RWPE2 (cell line): ENCODE results near the gene MMP12.
A peak's percentile ranks its signal among the peaks of the same experiment; 100 is the strongest.

Experiments
- ATAC-seq: fragments of 200-7000 bp; cut with Tn5 transposase; 3 replicates; pipeline ENCODE4 v1.9.1; 2021; ENCODE audit warnings: low read depth
- DNase-seq: peaks from one replicate; pipeline ENCODE4 v3.0.0-alpha.2; 2020; ENCODE audit warnings: low spot score
- H3K27ac ChIP-seq: fragments of 450-650 bp; 2 replicates; pipeline ENCODE4 v1.5.1; 2017; ENCODE audit warnings: mild to moderate bottlenecking; ENCODE audit not compliant: poor library complexity, severe bottlenecking
- H3K27me3 ChIP-seq: fragments of 250-450 bp; sonication (Bioruptor Pico); 2 replicates; pipeline ENCODE4 v1.5.1; 2021; ENCODE audit warnings: mild to moderate bottlenecking, moderate library complexity; ENCODE audit not compliant: insufficient read depth, poor library complexity, severe bottlenecking
- H3K36me3 ChIP-seq: fragments of 250-450 bp; sonication (Bioruptor Pico); 2 replicates; pipeline ENCODE4 v1.5.1; 2020; ENCODE audit warnings: low read depth, mild to moderate bottlenecking, moderate library complexity
- H3K4me1 ChIP-seq: fragments of 250-450 bp; sonication (Bioruptor Pico); 2 replicates; pipeline ENCODE4 v1.5.1; 2021; ENCODE audit warnings: mild to moderate bottlenecking, moderate library complexity; ENCODE audit not compliant: insufficient read depth, poor library complexity, severe bottlenecking
- H3K4me3 ChIP-seq: fragments of 250-450 bp; sonication (Bioruptor Pico); 2 replicates; pipeline ENCODE4 v1.5.1; 2021; ENCODE audit warnings: mild to moderate bottlenecking, moderate library complexity; ENCODE audit not compliant: severe bottlenecking
- H3K9me3 ChIP-seq: fragments of 250-450 bp; sonication (Bioruptor Pico); 2 replicates; pipeline ENCODE4 v1.5.1; 2021; ENCODE audit warnings: mild to moderate bottlenecking, moderate library complexity; ENCODE audit not compliant: severe bottlenecking
- TF ChIP-seq, protein P1 (sequence below): fragments of 450-650 bp; IDR thresholded peaks from one replicate; pipeline ENCODE4 v1.5.1; 2017; ENCODE audit warnings: mild to moderate bottlenecking, moderate library complexity; ENCODE audit not compliant: poor library complexity, severe bottlenecking

MMP12 gene

DNA sequence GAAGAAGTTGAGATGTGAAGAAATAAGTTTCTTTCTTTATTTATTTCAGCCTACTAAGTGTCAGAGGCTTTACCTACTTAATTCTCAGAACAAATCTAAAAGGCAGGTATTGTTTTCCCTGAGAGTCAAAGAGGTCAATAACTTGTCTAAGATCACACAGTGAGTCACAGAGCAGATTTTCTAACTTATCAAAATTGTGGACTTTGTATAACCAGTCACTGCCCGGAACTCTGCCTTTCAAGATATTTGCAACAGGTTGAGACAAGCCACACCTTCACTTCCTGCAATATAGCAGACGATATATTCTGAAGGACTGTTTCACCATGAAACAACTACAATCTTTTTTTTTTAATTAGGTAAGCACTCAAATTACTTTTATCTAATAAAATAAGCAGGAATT lies 20.8 kb downstream of the MMP12 start:
- DNase-seq (no peak), ATAC-seq (peak; percentile 81)
- Histone ChIP-seq H3K9me3 (no peaks in the 10 kb centered on the region), H3K4me3 (no peak overlapping the region), H3K36me3 (no peaks in the 10 kb centered on the region), H3K4me1 (peaks cover 50% of the 10 kb centered on the region), H3K27me3 (no peaks in the 10 kb centered on the region), H3K27ac (peak overlapping the region; percentile 50)
- TF ChIP-seq, protein P1, sequence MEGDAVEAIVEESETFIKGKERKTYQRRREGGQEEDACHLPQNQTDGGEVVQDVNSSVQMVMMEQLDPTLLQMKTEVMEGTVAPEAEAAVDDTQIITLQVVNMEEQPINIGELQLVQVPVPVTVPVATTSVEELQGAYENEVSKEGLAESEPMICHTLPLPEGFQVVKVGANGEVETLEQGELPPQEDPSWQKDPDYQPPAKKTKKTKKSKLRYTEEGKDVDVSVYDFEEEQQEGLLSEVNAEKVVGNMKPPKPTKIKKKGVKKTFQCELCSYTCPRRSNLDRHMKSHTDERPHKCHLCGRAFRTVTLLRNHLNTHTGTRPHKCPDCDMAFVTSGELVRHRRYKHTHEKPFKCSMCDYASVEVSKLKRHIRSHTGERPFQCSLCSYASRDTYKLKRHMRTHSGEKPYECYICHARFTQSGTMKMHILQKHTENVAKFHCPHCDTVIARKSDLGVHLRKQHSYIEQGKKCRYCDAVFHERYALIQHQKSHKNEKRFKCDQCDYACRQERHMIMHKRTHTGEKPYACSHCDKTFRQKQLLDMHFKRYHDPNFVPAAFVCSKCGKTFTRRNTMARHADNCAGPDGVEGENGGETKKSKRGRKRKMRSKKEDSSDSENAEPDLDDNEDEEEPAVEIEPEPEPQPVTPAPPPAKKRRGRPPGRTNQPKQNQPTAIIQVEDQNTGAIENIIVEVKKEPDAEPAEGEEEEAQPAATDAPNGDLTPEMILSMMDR, result no peak

DNA sequence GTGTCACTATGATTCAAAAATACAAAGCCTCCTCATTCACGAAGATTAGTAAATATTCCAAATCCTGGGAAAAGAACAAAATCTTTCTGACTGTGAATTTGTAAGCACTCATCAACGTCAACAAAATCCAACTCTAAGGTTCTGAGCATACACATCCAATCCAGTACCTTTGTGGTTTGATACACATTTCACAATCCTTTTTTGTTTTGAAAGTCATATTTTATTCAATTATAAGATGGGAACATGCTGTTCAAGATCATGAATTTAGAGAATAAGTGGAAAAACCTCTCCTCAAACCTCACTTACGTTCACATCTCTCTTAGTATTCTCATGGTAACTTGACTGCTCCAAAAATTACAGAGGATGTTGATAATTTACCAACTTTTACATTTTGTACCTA lies 21.7 kb downstream of the MMP12 start:
- Histone ChIP-seq H3K36me3 (no peaks in the 10 kb centered on the region), H3K4me3 (no peak overlapping the region), H3K27ac (peak overlapping the region; percentile 50), H3K9me3 (no peaks in the 10 kb centered on the region), H3K4me1 (peaks cover 54% of the 10 kb centered on the region), H3K27me3 (no peaks in the 10 kb centered on the region)
- TF ChIP-seq, protein P1, result no peak
- no peak for DNase-seq
- no peak for ATAC-seq

DNA sequence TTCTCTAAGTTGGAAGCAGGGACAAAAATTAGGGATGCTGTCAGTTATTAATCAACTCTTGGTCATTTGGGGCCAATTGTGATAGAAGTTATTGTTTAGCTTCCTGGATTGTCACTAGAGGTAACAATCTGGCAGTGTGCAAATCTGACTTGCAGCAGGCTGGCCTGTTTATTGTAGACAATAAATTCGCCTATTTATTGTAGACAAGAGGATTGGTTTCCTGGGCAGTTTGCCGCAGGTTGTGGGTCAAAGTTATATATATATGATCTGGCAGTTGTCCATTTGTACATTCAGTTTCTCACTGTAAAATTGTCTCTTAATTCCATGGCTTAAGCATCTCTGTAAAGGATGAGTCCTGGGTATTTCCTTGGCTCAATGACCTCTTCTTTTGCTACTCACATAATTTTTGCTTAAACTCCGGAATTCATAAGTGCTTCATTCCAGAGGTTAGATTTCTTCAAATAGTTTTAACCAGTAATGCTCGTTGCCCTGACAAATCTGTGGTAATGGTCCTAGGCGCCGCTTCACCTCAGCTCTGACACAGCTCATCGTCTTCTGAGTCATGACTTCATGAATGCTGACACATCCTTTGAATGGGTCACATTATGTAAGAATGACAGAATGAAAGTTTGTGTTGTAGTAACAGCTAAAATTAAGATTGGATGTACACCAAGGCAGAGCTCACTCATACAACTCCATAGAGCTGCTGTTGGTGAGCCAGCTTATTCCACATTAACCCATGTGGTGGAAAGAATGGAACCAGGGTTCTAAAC lies 23.6 kb downstream of the MMP12 start:
- no peak overlapping the region for H3K4me3 ChIP-seq
- no peaks in the 10 kb centered on the region for H3K27me3 ChIP-seq
- DNase-seq, result no peak
- peak; percentile 83 for ATAC-seq
- no peaks in the 10 kb centered on the region for H3K9me3 ChIP-seq
- TF ChIP-seq, protein P1, result no peak
- H3K27ac ChIP-seq, result peak overlapping the region; percentile 36
- H3K4me1 ChIP-seq, result peaks cover 56% of the 10 kb centered on the region
- H3K36me3 ChIP-seq, result no peaks in the 10 kb centered on the region

DNA sequence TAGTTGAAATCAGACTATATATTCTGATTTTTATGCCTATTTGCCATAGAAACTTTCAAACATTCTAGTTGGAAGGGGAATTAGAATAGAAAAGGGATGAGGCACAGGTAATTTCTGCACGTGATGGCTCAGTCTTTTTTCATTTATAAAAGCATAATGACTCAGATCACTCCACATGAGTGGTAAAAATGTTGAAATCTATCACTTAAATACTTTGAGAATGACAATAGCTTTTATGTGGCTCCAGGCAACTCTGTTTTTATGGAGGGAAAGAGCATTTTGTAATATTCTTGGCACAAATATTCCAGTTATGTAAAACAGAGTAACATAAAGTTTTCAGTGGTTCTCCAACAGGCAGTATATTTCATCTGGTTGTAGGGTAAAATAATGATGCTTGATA lies 25.5 kb downstream of the MMP12 start:
- H3K36me3 ChIP-seq, result no peaks in the 10 kb centered on the region
- no peak for DNase-seq
- H3K27ac ChIP-seq, result peak overlapping the region; percentile 32
- TF ChIP-seq, protein P1, result no peak
- H3K9me3 ChIP-seq, result no peaks in the 10 kb centered on the region
- no peak overlapping the region for H3K4me3 ChIP-seq
- no peaks in the 10 kb centered on the region for H3K27me3 ChIP-seq
- H3K4me1 ChIP-seq, result peaks cover 59% of the 10 kb centered on the region
- peak; percentile 45 for ATAC-seq

DNA sequence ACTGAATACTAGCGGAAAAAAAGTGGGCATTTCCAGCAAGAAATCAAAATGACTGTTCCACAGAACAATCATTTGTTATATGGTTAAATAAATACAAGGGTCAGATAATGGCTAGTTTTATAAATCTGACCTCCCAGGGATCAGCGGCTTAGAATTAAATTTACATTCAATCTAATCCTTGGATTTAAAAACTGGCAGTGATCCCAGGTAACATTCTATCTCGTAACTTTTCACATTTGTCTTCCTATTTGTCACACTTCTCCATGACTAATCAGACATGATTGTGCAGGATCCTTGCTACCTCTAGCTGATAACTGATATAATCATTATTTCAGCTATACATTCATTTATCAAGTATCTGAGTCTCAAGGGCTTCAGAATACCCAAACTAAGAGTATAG lies 28.5 kb downstream of the MMP12 start:
- no peak for DNase-seq
- H3K36me3 ChIP-seq, result no peaks in the 10 kb centered on the region
- no peaks in the 10 kb centered on the region for H3K9me3 ChIP-seq
- H3K27me3 ChIP-seq, result no peaks in the 10 kb centered on the region
- ATAC-seq, result peak; percentile 33
- H3K4me1 ChIP-seq, result peaks cover 47% of the 10 kb centered on the region
- H3K4me3 ChIP-seq, result no peak overlapping the region
- TF ChIP-seq, protein P1, result no peak
- H3K27ac ChIP-seq, result peak overlapping the region; percentile 42
